GM20431 (cell line): ENCODE data around the gene NPM1.

ENCODE experiments used
- in situ Hi-C: fragments of 300-500 bp; cut with MseI, MboI; formaldehyde crosslinking; loops from one replicate; pipeline ENCODE4 v1.15.0; 2020; ENCODE audit warnings: low sequenced_read_pairs; ENCODE audit not compliant: unreplicated experiment

NPM1 gene

GRCh38 chr5:171409164-171410136 lies 21.8 kb downstream of the NPM1 start:
- in situ Hi-C loops: loop anchor here (25.0 kb wide), 1 partner anchor 628 kb away; no protein-coding TSS in a partner anchor

- in situ Hi-C loops: loop anchor here (25.0 kb wide), 1 partner anchor 627 kb away; no protein-coding TSS in a partner anchor
These were observed 22.5 kb downstream of the NPM1 start for GRCh38 chr5:171410181-171410580.

DNA sequence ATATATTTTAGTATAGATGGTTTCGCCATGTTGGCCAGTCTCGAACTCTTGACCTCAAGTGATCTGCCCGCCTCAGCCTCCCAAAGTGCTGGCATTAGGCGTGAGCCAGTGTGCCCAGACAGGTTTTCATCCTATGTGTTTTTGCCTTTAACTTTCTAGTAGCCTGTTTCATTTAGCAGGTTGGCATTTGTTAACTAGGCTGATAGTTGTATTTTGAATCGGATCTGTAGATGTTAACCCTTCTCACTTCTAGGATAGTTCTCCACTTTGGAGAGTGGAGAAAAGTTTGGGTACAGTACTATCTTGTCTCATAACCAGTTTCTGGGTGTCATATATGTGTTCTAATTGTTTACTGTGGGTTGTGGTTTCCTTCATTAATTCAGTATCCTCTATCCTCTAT lies 24.5 kb downstream of the NPM1 start:
- in situ Hi-C loops: loop anchor here (25.0 kb wide), 1 partner anchor 625 kb away; no protein-coding TSS in a partner anchor

- in situ Hi-C loops: loop anchor here (25.0 kb wide), 1 partner anchor 624 kb away; no protein-coding TSS in a partner anchor
These were observed 25.7 kb downstream of the NPM1 start for GRCh38 chr5:171413153-171413910.

DNA sequence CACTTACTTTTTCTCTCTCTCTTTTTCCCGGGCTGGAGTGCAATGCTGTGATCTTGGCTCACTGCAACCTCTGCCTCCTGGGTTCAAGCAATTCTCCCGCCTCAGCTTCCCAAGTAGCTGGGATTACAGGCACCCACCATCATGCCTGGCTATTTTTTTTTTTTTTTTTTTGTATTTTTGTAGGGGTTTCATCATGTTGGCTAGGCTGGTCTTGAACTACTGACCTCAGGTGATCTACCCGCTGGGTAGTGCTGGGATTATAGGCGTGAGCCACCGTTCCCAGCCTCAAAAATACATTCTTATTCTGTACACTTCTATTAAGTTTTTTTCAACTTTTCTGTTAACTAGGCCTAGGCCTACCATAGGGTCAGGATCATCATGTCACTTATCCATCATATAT lies 26.3 kb downstream of the NPM1 start:
- in situ Hi-C loops: loop anchor here (25.0 kb wide), 1 partner anchor 623 kb away; no protein-coding TSS in a partner anchor

DNA sequence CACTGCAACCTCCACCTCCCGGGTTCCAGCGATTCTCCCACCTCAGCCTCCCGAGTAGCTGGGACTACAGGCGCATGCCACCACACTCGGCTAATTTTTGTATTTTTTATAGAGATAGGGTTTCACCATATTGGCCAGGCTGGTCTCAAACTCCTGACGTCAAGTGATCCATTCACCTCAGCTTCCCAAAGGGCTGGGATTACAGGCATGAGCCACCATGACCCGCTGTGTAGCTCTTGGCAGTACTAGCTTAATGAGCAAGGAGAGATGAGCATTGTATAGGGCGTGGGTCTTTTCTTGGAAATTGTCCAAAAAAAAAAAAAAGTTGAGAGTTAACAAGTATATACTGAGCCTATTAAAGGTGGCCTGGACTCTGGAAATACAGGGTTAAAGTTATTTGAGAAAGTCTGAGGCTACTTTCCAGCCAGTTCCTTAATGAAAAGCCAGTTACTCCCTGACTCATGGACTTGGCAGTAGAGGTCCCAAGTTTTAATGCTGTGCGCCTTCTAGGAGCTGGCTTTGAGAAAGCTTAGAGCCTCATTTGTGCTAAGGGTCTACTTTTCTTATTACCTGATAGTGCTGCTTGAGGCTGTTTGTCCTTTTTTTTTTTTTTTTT lies 27.6 kb downstream of the NPM1 start:
- in situ Hi-C loops: loop anchor here (25.0 kb wide), 1 partner anchor 622 kb away; no protein-coding TSS in a partner anchor

- in situ Hi-C loops: loop anchor here (25.0 kb wide), 1 partner anchor 621 kb away; no protein-coding TSS in a partner anchor
These were observed 28.8 kb downstream of the NPM1 start for GRCh38 chr5:171416160-171417049.

- in situ Hi-C loops: loop anchor here (25.0 kb wide), 1 partner anchor 619 kb away; no protein-coding TSS in a partner anchor
These were observed 30.8 kb downstream of the NPM1 start for GRCh38 chr5:171418316-171418981.

DNA sequence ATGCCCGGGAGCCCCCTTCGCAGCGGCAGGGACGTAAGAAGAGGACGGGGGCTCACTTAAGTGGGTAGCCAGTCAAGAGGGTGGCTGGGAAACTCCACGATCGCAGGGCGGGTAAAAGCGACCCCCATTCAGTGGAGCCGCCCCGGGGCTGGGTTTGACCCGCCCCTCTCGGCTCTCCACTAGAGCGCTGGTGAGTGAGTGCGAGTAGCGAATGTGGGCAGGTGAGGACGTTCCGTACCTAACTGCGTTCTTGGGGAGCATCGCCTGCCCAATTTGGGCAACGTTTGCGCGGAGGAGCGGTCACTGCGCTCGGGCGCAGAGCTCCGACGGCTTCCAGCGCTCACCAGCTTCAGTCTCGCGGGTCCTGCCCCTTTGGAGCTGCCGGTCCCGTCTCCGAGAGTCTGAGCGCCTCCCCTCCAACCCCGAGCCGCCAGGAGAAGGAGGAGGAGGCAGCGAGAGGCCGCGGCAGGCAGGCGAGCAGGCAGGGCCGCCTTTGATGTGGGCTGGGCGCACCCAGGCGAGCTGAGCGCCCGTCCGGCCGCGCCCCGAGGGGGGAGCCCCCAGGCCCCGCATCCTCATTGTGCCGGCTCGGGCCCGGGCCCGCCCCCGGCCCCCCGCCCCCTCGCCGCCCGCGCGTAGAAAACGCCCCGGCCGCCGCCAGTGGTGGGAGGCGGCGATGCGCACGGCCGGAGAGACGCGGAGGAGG lies 31.5 kb downstream of the NPM1 start, which contains the start of gene FGF18:
TSS of gene FGF18 (plus strand) at position 666 of the 706 bp plus-strand sequence. CDS start 553 bp downstream, outside the sequence.
- in situ Hi-C loops: loop anchor here (25.0 kb wide), 1 partner anchor 618 kb away; no protein-coding TSS in a partner anchor

DNA sequence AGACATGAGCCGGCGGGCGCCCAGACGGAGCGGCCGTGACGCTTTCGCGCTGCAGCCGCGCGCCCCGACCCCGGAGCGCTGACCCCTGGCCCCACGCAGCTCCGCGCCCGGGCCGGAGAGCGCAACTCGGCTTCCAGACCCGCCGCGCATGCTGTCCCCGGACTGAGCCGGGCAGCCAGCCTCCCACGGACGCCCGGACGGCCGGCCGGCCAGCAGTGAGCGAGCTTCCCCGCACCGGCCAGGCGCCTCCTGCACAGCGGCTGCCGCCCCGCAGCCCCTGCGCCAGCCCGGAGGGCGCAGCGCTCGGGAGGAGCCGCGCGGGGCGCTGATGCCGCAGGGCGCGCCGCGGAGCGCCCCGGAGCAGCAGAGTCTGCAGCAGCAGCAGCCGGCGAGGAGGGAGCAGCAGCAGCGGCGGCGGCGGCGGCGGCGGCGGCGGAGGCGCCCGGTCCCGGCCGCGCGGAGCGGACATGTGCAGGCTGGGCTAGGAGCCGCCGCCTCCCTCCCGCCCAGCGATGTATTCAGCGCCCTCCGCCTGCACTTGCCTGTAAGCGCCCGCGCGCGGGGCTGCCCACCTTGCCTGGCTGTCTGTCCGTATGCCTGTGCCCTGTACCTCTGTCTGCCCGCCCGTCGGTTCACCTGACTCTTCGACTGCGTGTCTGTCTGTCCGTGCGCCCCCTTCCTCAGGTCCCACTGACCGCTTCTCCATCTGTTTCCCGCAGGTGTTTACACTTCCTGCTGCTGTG lies 32.2 kb downstream of the NPM1 start:
- in situ Hi-C loops: loop anchor here (25.0 kb wide), 1 partner anchor 617 kb away; no protein-coding TSS in a partner anchor

DNA sequence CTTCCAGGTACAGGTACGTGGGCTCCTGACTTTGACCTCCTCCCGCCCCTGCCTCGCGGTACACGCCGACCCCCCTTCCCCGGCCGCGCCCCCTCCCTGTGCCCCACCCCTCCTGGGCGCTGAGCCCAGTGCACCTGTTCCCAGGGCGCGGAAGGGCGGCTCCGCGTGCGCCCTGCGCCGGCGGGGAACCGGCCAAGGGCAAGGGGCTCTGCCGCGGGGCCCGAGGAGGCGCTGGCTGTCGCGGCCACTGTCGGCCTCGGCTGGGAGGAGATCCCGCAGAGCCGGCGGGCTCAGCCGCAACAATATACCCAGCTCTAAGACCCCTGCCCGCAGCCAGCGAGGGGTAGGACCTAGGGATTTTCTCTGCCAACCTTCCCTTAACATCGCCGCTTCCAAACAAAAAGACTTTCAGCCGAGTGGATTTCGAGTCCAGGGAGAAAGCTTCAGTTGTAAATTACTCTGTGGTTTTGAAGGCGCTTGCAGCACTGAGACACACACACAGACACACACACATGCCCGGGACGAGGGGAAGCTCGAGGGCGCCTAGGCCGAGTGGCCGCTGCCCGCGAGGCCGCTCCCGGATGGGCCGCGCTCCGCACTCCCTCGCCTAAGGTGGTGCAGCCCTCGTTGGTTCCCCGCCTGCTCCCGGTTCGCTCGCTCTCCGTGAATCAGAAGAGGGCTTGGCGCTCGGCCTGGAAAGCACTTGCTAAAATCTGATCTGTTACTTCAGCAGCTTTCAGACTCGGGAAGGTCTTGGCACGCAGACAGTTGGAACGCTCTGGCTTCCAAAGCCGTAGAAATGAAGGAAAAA lies 33.0 kb downstream of the NPM1 start:
- in situ Hi-C loops: loop anchor here (25.0 kb wide), 1 partner anchor 617 kb away; no protein-coding TSS in a partner anchor

DNA sequence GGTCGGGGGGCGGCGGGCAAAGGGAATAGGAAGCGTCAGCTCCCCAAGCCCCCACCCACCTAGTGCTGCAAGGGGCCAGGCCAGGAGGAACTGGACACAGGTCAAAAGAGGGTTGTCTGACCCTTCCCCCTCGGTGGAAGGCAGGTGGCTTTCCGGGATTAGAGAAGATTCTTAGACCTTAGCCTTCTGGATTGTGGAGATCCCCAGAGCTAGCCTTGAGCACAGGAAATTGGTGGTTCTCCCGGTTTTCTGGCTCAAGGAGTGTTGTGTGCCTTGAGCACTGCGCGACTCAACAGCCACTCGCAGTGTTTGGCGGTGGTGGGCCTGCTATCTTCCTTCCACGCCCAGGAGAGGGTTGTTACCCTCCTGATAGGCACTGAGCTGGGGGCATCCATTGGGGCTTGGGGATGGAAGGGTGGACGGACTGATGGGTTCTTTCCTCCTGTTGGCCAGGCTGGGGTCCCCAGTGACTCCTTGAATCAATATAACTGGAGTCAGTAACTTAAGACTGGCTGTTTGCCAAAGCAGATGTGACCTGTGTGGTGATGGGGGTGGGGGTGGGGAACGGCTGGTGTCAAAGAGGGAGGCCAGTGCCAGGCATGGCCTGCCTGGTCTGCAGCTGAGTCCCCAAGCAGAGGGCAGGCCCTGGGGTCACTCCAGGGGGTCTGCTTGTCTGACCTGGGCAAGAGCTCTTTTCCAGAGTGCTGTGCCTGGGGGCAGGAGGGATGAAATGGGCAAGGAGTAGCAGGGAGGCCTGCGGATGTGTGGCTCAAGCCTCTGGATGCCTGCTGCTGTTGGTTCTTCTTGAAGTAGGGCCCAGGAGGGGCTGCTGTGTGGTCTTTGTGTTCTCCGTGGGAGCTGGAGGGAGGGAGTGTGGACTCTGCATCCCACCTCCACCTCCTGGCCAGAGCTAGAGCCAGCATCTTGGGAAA lies 33.9 kb downstream of the NPM1 start:
- in situ Hi-C loops: loop anchor here (25.0 kb wide), 1 partner anchor 616 kb away; no protein-coding TSS in a partner anchor

- in situ Hi-C loops: loop anchor here (25.0 kb wide), 1 partner anchor 615 kb away; no protein-coding TSS in a partner anchor
These were observed 34.8 kb downstream of the NPM1 start for GRCh38 chr5:171422495-171422894.

- in situ Hi-C loops: loop anchor here (25.0 kb wide), 1 partner anchor 614 kb away; no protein-coding TSS in a partner anchor
These were observed 35.4 kb downstream of the NPM1 start for GRCh38 chr5:171422902-171423663.
